Neural cell (in vitro differentiated cells): Measurements from ENCODE around the gene SLC6A7. TPM values are rescaled to one million over a fixed set of nuclear protein-coding genes. Genes with fewer than 3 reads are reported as not detected.

Experiments used
- H2AFZ ChIP-seq: fragments of 200-600, 300-800 bp; sonication (generic), shearing (Covaris generic); 2 replicates; pipeline ENCODE4 v1.6.0; 2014; ENCODE audit warnings: low read depth, mild to moderate bottlenecking, antibody characterized with exemption, low read length, moderate library complexity
- H3F3A ChIP-seq: fragments of 200-600 bp; shearing (Covaris generic); 2 replicates; pipeline ENCODE4 v1.6.1; 2016; ENCODE audit warnings: mild to moderate bottlenecking, moderate library complexity, mixed read lengths, antibody characterized with exemption, low read length; ENCODE audit not compliant: insufficient read depth, poor library complexity, severe bottlenecking
- H3K27ac ChIP-seq: fragments of 200-600, 300-800 bp; sonication (generic), shearing (Covaris generic); 2 replicates; pipeline ENCODE4 v1.5.1; 2014; ENCODE audit warnings: mild to moderate bottlenecking, low read length, moderate library complexity
- H3K27me3 ChIP-seq: fragments of 300-800, 200-600 bp; sonication (generic), shearing (Covaris generic); 2 replicates; pipeline ENCODE4 v1.6.0; 2014; ENCODE audit warnings: mild to moderate bottlenecking, low read depth, low read length, moderate library complexity; ENCODE audit not compliant: insufficient read depth
- H3K36me3 ChIP-seq: fragments of 300-800, 200-600 bp; sonication (generic), shearing (Covaris generic); 2 replicates; pipeline ENCODE4 v1.5.1; 2014; ENCODE audit warnings: mild to moderate bottlenecking, antibody characterized with exemption, low read length, moderate library complexity; ENCODE audit not compliant: insufficient read depth
- H3K4me2 ChIP-seq: fragments of 300-800, 200-600 bp; sonication (generic), shearing (Covaris generic); 2 replicates; pipeline ENCODE4 v1.6.0; 2014; ENCODE audit warnings: mild to moderate bottlenecking, low read length
- H3K4me3 ChIP-seq: fragments of 300-800, 200-600 bp; sonication (generic), shearing (Covaris generic); 2 replicates; pipeline ENCODE4 v1.5.1; 2014; ENCODE audit warnings: mild to moderate bottlenecking, low read length, moderate library complexity
- H3K79me2 ChIP-seq: fragments of 200-600 bp; shearing (Covaris generic); replicated peaks from 2 replicates; pipeline ENCODE4 v1.6.0; 2014; ENCODE audit warnings: mild to moderate bottlenecking, low read length, moderate library complexity; ENCODE audit not compliant: insufficient read depth
- H3K9ac ChIP-seq: fragments of 300-800, 200-600 bp; sonication (generic), shearing (Covaris generic); 2 replicates; pipeline ENCODE4 v1.6.1; 2016; ENCODE audit warnings: mild to moderate bottlenecking, low read length, mixed read lengths
- H3K9me2 ChIP-seq: fragments of 200-600 bp; shearing (Covaris generic); 2 replicates; pipeline ENCODE4 v1.6.1; 2016; ENCODE audit warnings: mild to moderate bottlenecking, low read length, mixed read lengths; ENCODE audit not compliant: insufficient read depth
- H3K9me3 ChIP-seq: fragments of 200-600, 300-800 bp; sonication (generic), shearing (Covaris generic); 2 replicates; pipeline ENCODE4 v1.6.1; 2016; ENCODE audit warnings: mild to moderate bottlenecking, mixed run types, low read length, moderate library complexity, mixed read lengths
- H4K20me1 ChIP-seq: fragments of 200-600 bp; shearing (Covaris generic); 2 replicates; pipeline ENCODE4 v1.6.1; 2016; ENCODE audit warnings: mild to moderate bottlenecking, mixed run types; ENCODE audit not compliant: insufficient read depth
- CTCF ChIP-seq: fragments of 450-650 bp; IDR thresholded peaks from 2 replicates; pipeline ENCODE4 v1.5.1; 2014; ENCODE audit warnings: antibody characterized with exemption, mild to moderate bottlenecking, moderate library complexity; ENCODE audit not compliant: poor library complexity, severe bottlenecking
- EP300 ChIP-seq: fragments of 450-650 bp; conservative IDR thresholded peaks from 2 replicates; pipeline ENCODE4 v1.6.1; 2014; ENCODE audit warnings: antibody characterized with exemption, mild to moderate bottlenecking, moderate library complexity; ENCODE audit not compliant: poor library complexity, severe bottlenecking
- EZH2 ChIP-seq: fragments of 200-600, 300-800 bp; shearing (Covaris generic), sonication (generic); IDR thresholded peaks from 2 replicates; pipeline ENCODE4 v1.6.1; 2014; ENCODE audit warnings: antibody characterized with exemption, low read length, borderline replicate concordance, mild to moderate bottlenecking; ENCODE audit not compliant: insufficient read depth, poor library complexity, severe bottlenecking
- MXI1 ChIP-seq: fragments of 450-650 bp; conservative IDR thresholded peaks from 2 replicates; pipeline ENCODE4 v1.6.1; 2014; ENCODE audit warnings: antibody characterized with exemption, mild to moderate bottlenecking; ENCODE audit not compliant: poor library complexity, severe bottlenecking
- POLR2AphosphoS5 ChIP-seq: IDR thresholded peaks from 2 replicates; pipeline ENCODE4 v1.6.1; 2012
- RAD21 ChIP-seq: fragments of 450-650 bp; conservative IDR thresholded peaks from 2 replicates; pipeline ENCODE4 v1.6.1; 2014; ENCODE audit warnings: antibody characterized with exemption, mild to moderate bottlenecking, moderate library complexity
- REST ChIP-seq: IDR thresholded peaks from 2 replicates; pipeline ENCODE4 v1.6.1; 2012; ENCODE audit warnings: borderline replicate concordance
- SMC3 ChIP-seq: fragments of 450-650 bp; conservative IDR thresholded peaks from 2 replicates; pipeline ENCODE4 v1.6.1; 2014; ENCODE audit warnings: antibody characterized with exemption, mild to moderate bottlenecking, moderate library complexity; ENCODE audit not compliant: poor library complexity
- TAF1 ChIP-seq: IDR thresholded peaks from 2 replicates; pipeline ENCODE4 v1.6.1; 2012; ENCODE audit warnings: low read depth
- polyA plus RNA-seq: library from polyadenylated mRNA; depleted of rRNA; stranded (reverse); fragments of >200 nt; gene quantifications from 2 replicates; pipeline ENCODE4 v1.2.3, GENCODE V29; 2014

The SLC6A7 gene
- polyA plus RNA-seq, 1 donor from 2014 or later = 4.6 TPM

GRCh38 chr5:150202501-150202900 lies 12.6 kb downstream of the SLC6A7 start:
- H3K9me2 ChIP-seq = no peaks in the 10 kb centered on the region
- H4K20me1 ChIP-seq = no peaks in the 10 kb centered on the region
- H3K9ac ChIP-seq = no peak overlapping the region
- no peaks in the 10 kb centered on the region for H3F3A ChIP-seq
- no peak overlapping the region for H3K27ac ChIP-seq
- H3K4me3 ChIP-seq = no peak overlapping the region
- H3K4me2 ChIP-seq = no peak overlapping the region
- H3K36me3 ChIP-seq = no peaks in the 10 kb centered on the region
- TF ChIP-seq EZH2 (no peak), POLR2AphosphoS5 (no peak), SMC3 (no peak), REST (no peak), CTCF (no peak), RAD21 (no peak), MXI1 (no peak), EP300 (no peak), TAF1 (no peak)
- no peak overlapping the region for H2AFZ ChIP-seq
- no peaks in the 10 kb centered on the region for H3K79me2 ChIP-seq
- H3K9me3 ChIP-seq = no peaks in the 10 kb centered on the region
- no peaks in the 10 kb centered on the region for H3K27me3 ChIP-seq

- Histone ChIP-seq H3K79me2 (no peaks in the 10 kb centered on the region), H3K9ac (no peak overlapping the region), H3K4me3 (no peak overlapping the region), H3K27ac (no peak overlapping the region), H3K4me2 (no peak overlapping the region), H3F3A (no peaks in the 10 kb centered on the region), H3K9me2 (no peaks in the 10 kb centered on the region), H4K20me1 (no peaks in the 10 kb centered on the region), H2AFZ (no peak overlapping the region), H3K9me3 (no peaks in the 10 kb centered on the region), H3K27me3 (no peaks in the 10 kb centered on the region), H3K36me3 (no peaks in the 10 kb centered on the region)
- no peak for TF ChIP-seq CTCF
- TF ChIP-seq EZH2 = no peak
Measured at GRCh38 chr5:150203832-150204589, 14.1 kb downstream of the SLC6A7 start.
